WTC11 (cell line): Measurements from ENCODE around the gene UBXN2A.

Experiments
- OVOL2 ChIP-seq: fragments of 250-450 bp; sonication (Bioruptor Pico); IDR thresholded peaks from 2 replicates; pipeline ENCODE4 v1.9.0; 2021; ENCODE audit warnings: mild to moderate bottlenecking, borderline replicate concordance
- PRRX2 ChIP-seq: fragments of 250-450 bp; sonication (Bioruptor Pico); IDR thresholded peaks from 2 replicates; pipeline ENCODE4 v1.8.0; 2021; ENCODE audit warnings: mild to moderate bottlenecking
- ZNF263 ChIP-seq: sonication (generic); formaldehyde crosslinking; IDR thresholded peaks from 2 replicates; pipeline ENCODE4 v1.8.1; 2022; ENCODE audit warnings: low read depth, mild to moderate bottlenecking, moderate library complexity, missing genetic modification reagents
- ZNF396 ChIP-seq: fragments of 250-450 bp; sonication (Bioruptor Pico); IDR thresholded peaks from 2 replicates; pipeline ENCODE4 v1.8.0; 2021; ENCODE audit warnings: mild to moderate bottlenecking, moderate library complexity, borderline replicate concordance
- TF ChIP-seq, protein P1 (sequence below): sonication (generic); formaldehyde crosslinking; IDR thresholded peaks from 2 replicates; pipeline ENCODE4 v1.8.1; 2022; ENCODE audit warnings: low read depth, missing genetic modification reagents, borderline replicate concordance
- TF ChIP-seq, protein P2 (sequence below): fragments of 200-600 bp; IDR thresholded peaks from 2 replicates; pipeline ENCODE4 v1.8.0; 2022; ENCODE audit warnings: antibody characterized with exemption
- TF ChIP-seq, protein P3 (sequence below): sonication (generic); formaldehyde crosslinking; IDR thresholded peaks from 2 replicates; pipeline ENCODE4 v1.8.0; 2022; ENCODE audit warnings: mild to moderate bottlenecking, missing genetic modification reagents
- TF ChIP-seq, protein P4 (sequence below): fragments of 250-450 bp; sonication (Bioruptor Pico); conservative IDR thresholded peaks from 2 replicates; pipeline ENCODE4 v1.9.0; 2021; ENCODE audit warnings: mild to moderate bottlenecking

DNA sequence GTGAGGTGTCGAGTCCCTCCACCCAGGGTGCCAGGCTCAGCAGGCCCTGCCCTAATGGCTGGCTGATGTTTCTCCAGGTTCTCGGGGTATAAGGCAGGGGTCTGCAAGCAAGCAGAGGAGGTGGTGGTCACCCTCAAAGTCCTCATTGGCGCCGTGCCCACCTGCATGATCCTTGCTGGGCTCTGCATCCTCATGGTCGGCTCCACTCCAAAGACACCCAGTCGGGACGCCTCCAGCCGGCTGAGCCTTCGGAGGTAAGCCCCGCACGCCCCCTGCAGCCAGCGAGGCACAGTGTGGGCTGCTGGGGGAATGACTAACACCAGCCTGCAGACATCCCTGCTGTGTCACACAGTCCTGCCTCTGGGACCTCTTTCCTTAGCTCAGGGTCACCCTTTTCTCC lies 83.8 kb downstream of the UBXN2A start:
- TF ChIP-seq, protein P1, sequence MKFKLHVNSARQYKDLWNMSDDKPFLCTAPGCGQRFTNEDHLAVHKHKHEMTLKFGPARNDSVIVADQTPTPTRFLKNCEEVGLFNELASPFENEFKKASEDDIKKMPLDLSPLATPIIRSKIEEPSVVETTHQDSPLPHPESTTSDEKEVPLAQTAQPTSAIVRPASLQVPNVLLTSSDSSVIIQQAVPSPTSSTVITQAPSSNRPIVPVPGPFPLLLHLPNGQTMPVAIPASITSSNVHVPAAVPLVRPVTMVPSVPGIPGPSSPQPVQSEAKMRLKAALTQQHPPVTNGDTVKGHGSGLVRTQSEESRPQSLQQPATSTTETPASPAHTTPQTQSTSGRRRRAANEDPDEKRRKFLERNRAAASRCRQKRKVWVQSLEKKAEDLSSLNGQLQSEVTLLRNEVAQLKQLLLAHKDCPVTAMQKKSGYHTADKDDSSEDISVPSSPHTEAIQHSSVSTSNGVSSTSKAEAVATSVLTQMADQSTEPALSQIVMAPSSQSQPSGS (CRISPR knock-in tag), result no peak
- TF ChIP-seq, protein P2, sequence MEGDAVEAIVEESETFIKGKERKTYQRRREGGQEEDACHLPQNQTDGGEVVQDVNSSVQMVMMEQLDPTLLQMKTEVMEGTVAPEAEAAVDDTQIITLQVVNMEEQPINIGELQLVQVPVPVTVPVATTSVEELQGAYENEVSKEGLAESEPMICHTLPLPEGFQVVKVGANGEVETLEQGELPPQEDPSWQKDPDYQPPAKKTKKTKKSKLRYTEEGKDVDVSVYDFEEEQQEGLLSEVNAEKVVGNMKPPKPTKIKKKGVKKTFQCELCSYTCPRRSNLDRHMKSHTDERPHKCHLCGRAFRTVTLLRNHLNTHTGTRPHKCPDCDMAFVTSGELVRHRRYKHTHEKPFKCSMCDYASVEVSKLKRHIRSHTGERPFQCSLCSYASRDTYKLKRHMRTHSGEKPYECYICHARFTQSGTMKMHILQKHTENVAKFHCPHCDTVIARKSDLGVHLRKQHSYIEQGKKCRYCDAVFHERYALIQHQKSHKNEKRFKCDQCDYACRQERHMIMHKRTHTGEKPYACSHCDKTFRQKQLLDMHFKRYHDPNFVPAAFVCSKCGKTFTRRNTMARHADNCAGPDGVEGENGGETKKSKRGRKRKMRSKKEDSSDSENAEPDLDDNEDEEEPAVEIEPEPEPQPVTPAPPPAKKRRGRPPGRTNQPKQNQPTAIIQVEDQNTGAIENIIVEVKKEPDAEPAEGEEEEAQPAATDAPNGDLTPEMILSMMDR, result no peak
- TF ChIP-seq, protein P3, sequence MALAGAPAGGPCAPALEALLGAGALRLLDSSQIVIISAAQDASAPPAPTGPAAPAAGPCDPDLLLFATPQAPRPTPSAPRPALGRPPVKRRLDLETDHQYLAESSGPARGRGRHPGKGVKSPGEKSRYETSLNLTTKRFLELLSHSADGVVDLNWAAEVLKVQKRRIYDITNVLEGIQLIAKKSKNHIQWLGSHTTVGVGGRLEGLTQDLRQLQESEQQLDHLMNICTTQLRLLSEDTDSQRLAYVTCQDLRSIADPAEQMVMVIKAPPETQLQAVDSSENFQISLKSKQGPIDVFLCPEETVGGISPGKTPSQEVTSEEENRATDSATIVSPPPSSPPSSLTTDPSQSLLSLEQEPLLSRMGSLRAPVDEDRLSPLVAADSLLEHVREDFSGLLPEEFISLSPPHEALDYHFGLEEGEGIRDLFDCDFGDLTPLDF (CRISPR knock-in tag), result no peak
- TF ChIP-seq, protein P4, sequence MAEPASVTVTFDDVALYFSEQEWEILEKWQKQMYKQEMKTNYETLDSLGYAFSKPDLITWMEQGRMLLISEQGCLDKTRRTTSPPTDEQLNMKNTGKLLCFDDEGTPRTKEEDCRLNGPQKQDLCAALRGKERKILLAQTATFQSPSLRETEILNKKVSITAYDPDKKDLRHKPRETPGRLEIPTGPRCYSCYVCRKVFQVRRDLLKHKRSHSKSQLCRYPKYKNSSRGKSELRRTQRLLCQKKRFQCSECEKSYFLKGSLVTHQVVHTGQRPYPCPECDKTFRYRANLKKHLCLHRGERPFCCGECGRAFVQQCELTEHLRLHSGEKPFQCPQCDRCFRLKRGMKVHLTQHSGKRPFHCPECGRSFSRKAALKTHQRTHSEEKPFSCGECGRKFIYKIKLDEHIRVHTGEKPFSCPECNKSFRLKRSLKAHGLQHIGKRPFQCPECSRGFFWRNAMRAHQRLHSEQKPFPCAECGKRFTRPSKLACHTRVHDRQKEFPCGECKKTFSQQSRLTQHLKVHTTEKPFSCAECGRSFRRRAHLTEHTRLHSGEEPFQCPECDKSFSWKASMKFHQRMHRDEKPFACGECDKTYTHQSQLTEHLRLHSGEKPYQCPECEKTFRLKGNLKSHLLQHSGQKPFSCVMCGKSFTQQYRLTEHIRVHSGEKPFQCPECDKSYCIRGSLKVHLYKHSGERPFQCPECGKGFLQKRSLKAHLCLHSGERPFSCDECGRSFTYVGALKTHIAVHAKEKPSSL (CRISPR knock-in tag), result no peak
- TF ChIP-seq ZNF396 (CRISPR knock-in tag) (no peak), ZNF263 (CRISPR knock-in tag) (no peak), PRRX2 (no peak), OVOL2 (CRISPR knock-in tag) (no peak)
